Astrocyte of the spinal cord (primary cell): ENCODE data around the gene MCC.

Source experiments
- DNase-seq: peaks from one replicate; pipeline ENCODE4 v3.0.0; 2011; ENCODE audit warnings: low read depth, low spot score
- H3K4me3 ChIP-seq: 2 replicates; pipeline ENCODE4 v1.5.1; 2011; ENCODE audit warnings: low read depth, mild to moderate bottlenecking, low read length, moderate library complexity
- CTCF ChIP-seq: IDR thresholded peaks from 2 replicates; pipeline ENCODE4 v1.5.1; 2012; ENCODE audit warnings: low read depth, mild to moderate bottlenecking, low read length, inconsistent platforms
- in situ Hi-C: cut with HindIII; loops from 2 replicates; pipeline ENCODE4 v1.10.0; 2017; ENCODE audit warnings: low sequenced_read_pairs

Gene MCC

GRCh38 chr5:113267361-113267900, 220.8 kb downstream of the MCC start:
- TF ChIP-seq CTCF = no peak
- no peak overlapping the region for H3K4me3 ChIP-seq
- in situ Hi-C loops = no loop called here
- no peak for DNase-seq

GRCh38 chr5:113266913-113267227, 221.4 kb downstream of the MCC start:
- no peak overlapping the region for H3K4me3 ChIP-seq
- no peak for DNase-seq
- no peak for TF ChIP-seq CTCF
- in situ Hi-C loops = no loop called here

GRCh38 chr5:113266227-113266912, 221.9 kb downstream of the MCC start:
- no peak overlapping the region for H3K4me3 ChIP-seq
- in situ Hi-C loops = no loop called here
- no peak for DNase-seq
- TF ChIP-seq CTCF = no peak

- in situ Hi-C loops = no loop called here
- DNase-seq = no peak
- TF ChIP-seq CTCF = no peak
- no peak overlapping the region for H3K4me3 ChIP-seq
Measured at GRCh38 chr5:113265190-113265589, 223.1 kb downstream of the MCC start.

- no peak overlapping the region for H3K4me3 ChIP-seq
- peak; percentile 74 for DNase-seq
- in situ Hi-C loops = no loop called here
- TF ChIP-seq CTCF = no peak
Measured at GRCh38 chr5:113264046-113264445, 224.2 kb downstream of the MCC start.

GRCh38 chr5:113263545-113263944, 224.7 kb downstream of the MCC start:
- no peak for DNase-seq
- no peak for TF ChIP-seq CTCF
- in situ Hi-C loops = no loop called here
- H3K4me3 ChIP-seq = no peak overlapping the region
